Activated naive CD8-positive, alpha-beta T cell (primary cell): ENCODE data around the gene GUCA1C.

ENCODE experiments used
- H3K27ac Mint-ChIP-seq: one replicate; pipeline ENCODE4 v1.8.0; 2021; ENCODE audit warnings: mixed read lengths
- H3K27me3 Mint-ChIP-seq: one replicate; pipeline ENCODE4 v1.8.0; 2021; ENCODE audit warnings: mixed read lengths
- H3K36me3 Mint-ChIP-seq: one replicate; pipeline ENCODE4 v1.8.0; 2021; ENCODE audit warnings: mixed read lengths
- H3K4me1 Mint-ChIP-seq: one replicate; pipeline ENCODE4 v1.8.0; 2021; ENCODE audit warnings: low read depth, mixed read lengths
- H3K4me3 Mint-ChIP-seq: one replicate; pipeline ENCODE4 v1.8.0; 2021; ENCODE audit warnings: mild to moderate bottlenecking, mixed read lengths
- H3K9me3 Mint-ChIP-seq: one replicate; pipeline ENCODE4 v1.8.0; 2021; ENCODE audit warnings: low read depth, mixed read lengths

The GUCA1C gene

GRCh38 chr3:108879915-108880314 lies 73.8 kb downstream of the GUCA1C start:
- no peaks in the 10 kb centered on the region for H3K27me3 Mint-ChIP-seq
- peaks cover 13% of the 10 kb centered on the region for H3K4me1 Mint-ChIP-seq
- H3K27ac Mint-ChIP-seq: no peak overlapping the region
- H3K36me3 Mint-ChIP-seq: peaks cover 6% of the 10 kb centered on the region
- H3K4me3 Mint-ChIP-seq: no peak overlapping the region
- H3K9me3 Mint-ChIP-seq: peaks cover 2% of the 10 kb centered on the region

- Mint-ChIP-seq H3K9me3 (peaks cover 7% of the 10 kb centered on the region), H3K4me3 (no peak overlapping the region), H3K4me1 (peaks cover 2% of the 10 kb centered on the region), H3K36me3 (peaks cover 10% of the 10 kb centered on the region), H3K27ac (no peak overlapping the region), H3K27me3 (no peaks in the 10 kb centered on the region)
These were observed 75.8 kb downstream of the GUCA1C start for GRCh38 chr3:108877901-108878300.

- H3K4me3 Mint-ChIP-seq: peak overlapping the region; percentile 51
- H3K4me1 Mint-ChIP-seq: peaks cover 31% of the 10 kb centered on the region
These were observed 89.9 kb downstream of the GUCA1C start for GRCh38 chr3:108863799-108864135.

GRCh38 chr3:108862865-108863798 lies 90.5 kb downstream of the GUCA1C start:
- Mint-ChIP-seq H3K4me1 (peaks cover 34% of the 10 kb centered on the region), H3K36me3 (peaks cover 32% of the 10 kb centered on the region), H3K27ac (peak overlapping the region; percentile 97), H3K9me3 (peaks cover 8% of the 10 kb centered on the region), H3K27me3 (no peaks in the 10 kb centered on the region), H3K4me3 (peak overlapping the region; percentile 73)

More at GRCh38 chr3:108863799-108864135, 89.9 kb downstream of the GUCA1C start:
- Mint-ChIP-seq H3K9me3 (peaks cover 4% of the 10 kb centered on the region), H3K27me3 (no peaks in the 10 kb centered on the region), H3K27ac (peak overlapping the region; percentile 97), H3K36me3 (peaks cover 27% of the 10 kb centered on the region)

GRCh38 chr3:108861401-108861800 lies 92.3 kb downstream of the GUCA1C start:
- Mint-ChIP-seq H3K27ac (peak overlapping the region; percentile 97), H3K4me3 (no peak overlapping the region), H3K36me3 (peaks cover 37% of the 10 kb centered on the region), H3K4me1 (peaks cover 34% of the 10 kb centered on the region), H3K27me3 (no peaks in the 10 kb centered on the region), H3K9me3 (peaks cover 8% of the 10 kb centered on the region)
